Measurements from ENCODE around the gene DHRS2.
"Not testable (repeated sequence)": the region's sequence is repeated elsewhere in the genome, so short reads cannot be mapped to it uniquely, and the experiment has no call there.

DHRS2 gene

GRCh38 chr14:23634698-23635412 is 1.3 kb upstream of the DHRS2 start:
- not testable (repeated sequence) for DNase-seq

GRCh38 chr14:23637312-23637654 is 1.1 kb downstream of the DHRS2 start:
- DNase-seq: not testable (repeated sequence)

- DNase-seq: not testable (repeated sequence)
Measured at GRCh38 chr14:23637655-23638413, 1.7 kb downstream of the DHRS2 start.

- DNase-seq: no peak
Measured at GRCh38 chr14:23638414-23639047, 2.4 kb downstream of the DHRS2 start.

DNA sequence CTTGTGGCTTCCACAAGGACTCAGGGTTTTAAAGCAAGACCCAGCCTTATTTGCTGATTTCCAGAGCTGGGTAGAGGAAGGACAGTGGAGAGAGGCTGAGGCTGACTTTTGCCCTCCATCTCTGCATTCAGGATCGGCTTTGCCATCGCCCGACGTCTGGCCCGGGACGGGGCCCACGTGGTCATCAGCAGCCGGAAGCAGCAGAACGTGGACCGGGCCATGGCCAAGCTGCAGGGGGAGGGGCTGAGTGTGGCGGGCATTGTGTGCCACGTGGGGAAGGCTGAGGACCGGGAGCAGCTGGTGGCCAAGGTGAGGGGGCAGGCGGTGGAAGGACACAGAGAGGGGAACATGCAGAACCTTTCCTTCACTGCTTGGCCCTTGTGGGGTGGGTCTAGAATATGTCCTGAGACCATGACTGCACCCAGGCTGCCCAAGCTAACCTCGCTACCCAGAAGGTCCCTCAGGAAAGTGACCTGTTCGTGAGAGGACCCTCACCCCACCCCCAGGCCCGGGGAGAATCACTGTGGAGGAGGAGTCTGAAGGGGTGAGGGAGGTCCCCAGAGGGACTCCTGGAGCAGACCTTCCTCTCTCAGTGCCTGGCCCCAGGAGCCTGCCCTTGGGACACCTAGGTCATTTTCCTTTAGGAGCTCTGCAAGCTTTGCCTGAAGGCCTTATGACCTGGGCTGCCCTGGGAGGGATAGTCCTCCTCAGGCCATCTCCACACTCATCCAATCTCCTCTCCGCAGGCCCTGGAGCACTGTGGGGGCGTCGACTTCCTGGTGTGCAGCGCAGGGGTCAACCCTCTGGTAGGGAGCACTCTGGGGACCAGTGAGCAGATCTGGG is 3.1 kb downstream of the DHRS2 start:
- DNase-seq: no peak

DNA sequence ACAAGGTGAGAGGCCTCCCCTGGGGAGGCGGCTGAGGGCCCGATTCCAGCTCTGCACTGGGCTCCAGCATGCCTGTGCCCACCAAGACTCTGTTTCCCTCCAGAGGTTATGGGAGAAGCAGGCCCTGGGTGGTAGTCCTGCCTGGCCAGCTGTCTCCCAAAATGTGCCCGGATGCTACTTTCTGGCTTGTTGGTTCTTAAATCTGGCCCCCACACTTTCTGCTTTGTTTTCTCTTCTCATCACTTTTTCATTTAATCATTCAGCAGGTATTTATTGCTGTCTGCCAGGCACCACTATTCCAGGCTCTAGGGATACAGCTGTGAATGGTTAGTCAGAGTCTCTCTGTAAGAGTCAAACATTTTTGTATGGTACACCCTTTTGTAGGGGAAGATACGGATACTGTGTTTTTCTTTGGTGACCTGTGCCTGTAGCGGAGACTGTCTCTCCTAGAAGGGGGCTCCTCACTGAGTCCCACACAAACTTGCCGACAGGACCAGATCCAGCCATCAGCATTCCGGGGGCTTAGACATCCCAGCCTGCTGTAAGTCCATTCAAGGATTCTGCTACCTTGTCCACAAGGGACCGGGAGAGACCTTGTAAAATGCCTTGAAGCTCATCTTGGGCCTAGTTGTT is 3.8 kb downstream of the DHRS2 start:
- no peak for DNase-seq

- DNase-seq: no peak
Measured at GRCh38 chr14:23640524-23641141, 4.5 kb downstream of the DHRS2 start.

- DNase-seq: no peak
Measured at GRCh38 chr14:23641180-23641914, 5.2 kb downstream of the DHRS2 start.

- DNase-seq: no peak
Measured at GRCh38 chr14:23641915-23642588, 5.9 kb downstream of the DHRS2 start.

DNA sequence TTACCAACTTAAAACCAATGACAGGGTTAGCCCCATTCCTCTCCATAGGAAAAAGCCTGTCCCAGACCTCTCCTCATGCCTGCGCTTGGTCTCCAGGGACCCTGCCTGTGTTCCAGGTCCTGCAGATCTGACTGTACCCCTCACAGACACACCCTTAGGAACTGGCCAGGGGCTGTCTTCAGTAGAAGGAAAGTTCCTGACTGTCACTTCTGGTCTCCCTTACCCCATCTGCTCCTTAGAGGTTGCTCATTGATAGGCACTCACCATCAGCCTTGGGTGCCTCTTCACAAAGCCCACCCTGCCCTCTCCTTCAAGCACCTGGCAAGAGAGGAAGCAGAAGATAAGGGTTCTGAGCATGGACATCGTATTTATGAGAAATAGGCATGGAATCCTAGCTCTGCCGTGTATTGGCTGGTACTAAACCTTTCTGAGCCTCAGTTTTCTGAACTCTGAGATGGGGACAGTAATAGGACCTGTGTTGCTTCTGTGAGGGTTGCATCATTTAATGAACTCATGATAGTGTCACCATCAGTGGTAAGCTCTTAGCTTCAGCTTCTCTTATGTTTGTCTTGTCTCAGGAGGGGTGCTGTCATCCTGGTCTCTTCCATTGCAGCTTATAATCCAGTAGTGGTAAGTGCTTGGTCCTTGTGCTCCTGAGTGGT is 7.5 kb downstream of the DHRS2 start:
- no peak for DNase-seq

DNA sequence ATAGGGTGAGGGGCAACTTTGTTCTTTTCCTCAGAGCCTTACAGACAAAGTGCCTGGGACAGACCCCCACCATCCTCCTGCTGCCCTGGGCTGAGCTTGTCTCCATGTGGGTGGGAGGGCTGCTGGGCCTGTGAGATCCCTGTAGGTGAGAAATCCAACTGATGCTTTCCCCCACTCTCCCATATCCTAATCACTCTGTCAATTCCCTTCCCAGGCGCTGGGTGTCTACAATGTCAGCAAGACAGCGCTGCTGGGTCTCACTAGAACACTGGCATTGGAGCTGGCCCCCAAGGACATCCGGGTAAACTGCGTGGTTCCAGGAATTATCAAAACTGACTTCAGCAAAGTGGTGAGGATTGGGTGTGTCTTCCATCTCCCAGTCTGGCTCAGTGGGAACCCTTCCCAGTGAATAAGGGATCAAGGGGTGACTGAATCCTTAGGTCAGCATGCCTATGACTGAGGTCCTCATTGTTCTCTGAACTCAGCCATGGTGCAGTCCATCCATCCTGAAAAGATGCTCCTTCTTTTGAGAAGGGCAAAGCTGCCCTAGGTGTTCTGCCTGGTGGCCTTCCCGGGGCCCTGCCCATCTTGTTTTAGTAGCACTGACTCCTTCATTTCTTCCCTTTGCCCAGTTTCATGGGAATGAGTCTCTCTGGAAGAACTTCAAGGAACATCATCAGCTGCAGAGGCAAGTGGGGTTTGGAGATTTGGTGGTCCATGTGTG is 8.2 kb downstream of the DHRS2 start:
- DNase-seq: no peak

- no peak for DNase-seq
Measured at GRCh38 chr14:23644919-23645336, 8.8 kb downstream of the DHRS2 start.

DNA sequence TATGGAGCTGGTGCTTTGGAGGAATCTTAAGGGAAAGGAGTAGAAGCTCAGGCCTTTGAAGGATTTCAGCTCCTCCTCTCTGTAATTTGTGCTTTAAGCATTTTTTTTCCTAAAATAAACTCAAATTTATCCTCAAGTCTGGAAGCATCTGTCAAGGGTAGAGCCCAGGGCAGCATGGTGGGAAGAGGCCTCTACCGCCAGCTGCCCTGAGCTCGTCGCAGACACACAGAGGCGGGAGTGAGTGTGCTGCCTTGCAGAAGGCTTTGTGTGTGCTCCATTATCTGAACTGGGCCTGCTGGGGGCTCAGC is 9.3 kb downstream of the DHRS2 start:
- DNase-seq: no peak

- DNase-seq: no peak
Measured at GRCh38 chr14:23645812-23646647, 9.9 kb downstream of the DHRS2 start.

GRCh38 chr14:23646648-23647549 is 10.7 kb downstream of the DHRS2 start:
- no peak for DNase-seq

GRCh38 chr14:23647619-23648018 is 11.5 kb downstream of the DHRS2 start:
- DNase-seq: no peak

GRCh38 chr14:23648764-23649460 is 12.7 kb downstream of the DHRS2 start:
- DNase-seq: no peak
